Glutamatergic neuron (in vitro differentiated cells): ENCODE data around the gene STK39. TPM values are rescaled to one million over a fixed set of nuclear protein-coding genes. Genes with fewer than 3 reads are reported as not detected.

Experiments
- DNase-seq: peaks from one replicate; pipeline ENCODE4 v3.0.0; 2022
- H3K27ac Mint-ChIP-seq: one replicate; pipeline ENCODE4 v1.8.0; 2020; ENCODE audit warnings: mild to moderate bottlenecking, mixed read lengths, inconsistent platforms; ENCODE audit not compliant: unreplicated experiment
- H3K27me3 Mint-ChIP-seq: one replicate; pipeline ENCODE4 v1.8.0; 2020; ENCODE audit warnings: mild to moderate bottlenecking, moderate library complexity, mixed read lengths, inconsistent platforms; ENCODE audit not compliant: unreplicated experiment
- H3K36me3 Mint-ChIP-seq: one replicate; pipeline ENCODE4 v1.8.0; 2020; ENCODE audit warnings: mild to moderate bottlenecking, mixed read lengths, inconsistent platforms; ENCODE audit not compliant: unreplicated experiment
- H3K4me1 Mint-ChIP-seq: one replicate; pipeline ENCODE4 v1.8.0; 2020; ENCODE audit warnings: mild to moderate bottlenecking, low read depth, mixed read lengths, inconsistent platforms; ENCODE audit not compliant: unreplicated experiment
- H3K4me3 Mint-ChIP-seq: one replicate; pipeline ENCODE4 v1.8.0; 2020; ENCODE audit warnings: mild to moderate bottlenecking, mixed read lengths, inconsistent platforms; ENCODE audit not compliant: unreplicated experiment
- H3K9me3 Mint-ChIP-seq: one replicate; pipeline ENCODE4 v1.8.0; 2020; ENCODE audit warnings: mild to moderate bottlenecking, moderate library complexity, mixed read lengths, inconsistent platforms; ENCODE audit not compliant: unreplicated experiment
- CTCF ChIP-seq: fragments of 200-600 bp; sonication (generic); IDR thresholded peaks from one replicate; pipeline ENCODE4 v1.5.0; 2021; ENCODE audit not compliant: partially characterized antibody, unreplicated experiment
- total RNA-seq: library from RNA; stranded (reverse); fragmentation: NEBNext Ultra II Directional; extraction: Animal tissue kit (Norgen Biotek cat#: 25700); gene quantifications from one replicate; pipeline ENCODE4 v1.2.1, GENCODE V29; 2021; ENCODE audit not compliant: unreplicated experiment

STK39 gene
- total RNA-seq, 1 donor from 2014 or later = 35.9 TPM

DNA sequence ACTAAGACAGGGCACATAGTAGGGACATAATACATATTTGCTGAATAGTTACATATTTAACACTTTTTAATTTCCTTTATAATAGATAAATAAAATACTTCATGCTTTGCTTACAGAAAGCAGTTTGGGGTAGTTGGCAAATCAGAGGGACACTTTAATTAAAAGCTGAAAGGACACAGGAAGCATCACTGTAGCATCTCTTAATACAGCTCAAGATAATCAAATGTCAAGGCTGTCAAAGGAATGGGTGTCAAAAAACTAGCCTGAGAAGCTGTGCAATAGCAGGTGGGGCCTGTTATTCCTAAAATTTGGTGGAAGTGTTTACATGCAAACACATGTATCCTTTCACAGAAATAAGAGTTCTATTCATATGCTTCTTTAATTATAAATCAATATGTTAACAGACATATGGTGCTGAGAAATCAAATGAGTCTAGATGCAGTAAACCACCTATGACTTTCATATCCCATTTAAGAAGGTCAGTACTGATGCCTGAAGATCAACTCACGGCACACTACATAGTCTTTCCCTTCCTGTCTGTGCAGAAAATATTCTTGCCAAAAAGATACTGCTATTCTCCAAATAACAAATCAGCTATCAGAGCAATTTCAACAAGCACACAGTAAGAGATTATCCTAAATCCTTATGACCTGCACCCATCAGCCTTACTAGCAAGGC, 174.6 kb downstream of the STK39 start:
- Mint-ChIP-seq H3K4me1 (no peaks in the 10 kb centered on the region), H3K4me3 (no peak overlapping the region), H3K36me3 (no peaks in the 10 kb centered on the region), H3K27ac (no peak overlapping the region), H3K9me3 (no peaks in the 10 kb centered on the region), H3K27me3 (no peaks in the 10 kb centered on the region)
- no peak for DNase-seq
- no peak for TF ChIP-seq CTCF

GRCh38 chr2:168064011-168064998, 183.1 kb downstream of the STK39 start:
- Mint-ChIP-seq H3K36me3 (no peaks in the 10 kb centered on the region), H3K27ac (no peak overlapping the region), H3K4me3 (no peak overlapping the region), H3K4me1 (peaks cover 2% of the 10 kb centered on the region), H3K27me3 (peaks cover 2% of the 10 kb centered on the region), H3K9me3 (no peaks in the 10 kb centered on the region)
- DNase-seq = no peak
- no peak for TF ChIP-seq CTCF

DNA sequence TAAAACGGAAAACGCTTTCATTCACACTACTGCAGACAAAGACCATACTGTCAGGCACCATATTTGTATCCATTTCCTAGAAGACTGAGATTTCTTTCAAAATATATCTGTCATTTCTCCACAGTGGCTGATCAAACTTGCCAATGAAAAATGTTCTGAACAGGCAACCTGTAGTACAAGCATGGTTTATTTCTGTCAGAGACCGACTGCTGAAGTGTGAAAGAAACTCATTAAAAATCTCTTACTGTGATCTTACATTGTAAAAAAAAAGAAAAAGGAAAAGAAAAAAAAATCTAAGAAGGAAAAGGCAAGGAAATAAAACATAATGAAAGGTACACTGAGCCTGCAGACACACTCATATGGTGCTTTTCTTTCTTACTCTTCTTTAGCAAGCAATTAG, 184.5 kb downstream of the STK39 start:
- no peak for TF ChIP-seq CTCF
- Mint-ChIP-seq H3K27ac (no peak overlapping the region), H3K27me3 (peaks cover 2% of the 10 kb centered on the region), H3K36me3 (no peaks in the 10 kb centered on the region), H3K4me3 (no peak overlapping the region), H3K4me1 (peaks cover 2% of the 10 kb centered on the region), H3K9me3 (no peaks in the 10 kb centered on the region)
- DNase-seq = no peak

GRCh38 chr2:168062054-168062453, 185.3 kb downstream of the STK39 start:
- H3K27me3 Mint-ChIP-seq = peaks cover 2% of the 10 kb centered on the region
- no peak for DNase-seq
- H3K4me1 Mint-ChIP-seq = peaks cover 2% of the 10 kb centered on the region
- H3K4me3 Mint-ChIP-seq = no peak overlapping the region
- no peaks in the 10 kb centered on the region for H3K9me3 Mint-ChIP-seq
- H3K36me3 Mint-ChIP-seq = no peaks in the 10 kb centered on the region
- no peak for TF ChIP-seq CTCF
- no peak overlapping the region for H3K27ac Mint-ChIP-seq
